ENCODE data around the gene CDK2. TPM values are rescaled to one million over a fixed set of nuclear protein-coding genes. Genes with fewer than 3 reads are reported as not detected.

Gene CDK2
- total RNA-seq, 4 donors from 2014 or later: 18.3 to 25.2 (median 24.0) TPM

DNA sequence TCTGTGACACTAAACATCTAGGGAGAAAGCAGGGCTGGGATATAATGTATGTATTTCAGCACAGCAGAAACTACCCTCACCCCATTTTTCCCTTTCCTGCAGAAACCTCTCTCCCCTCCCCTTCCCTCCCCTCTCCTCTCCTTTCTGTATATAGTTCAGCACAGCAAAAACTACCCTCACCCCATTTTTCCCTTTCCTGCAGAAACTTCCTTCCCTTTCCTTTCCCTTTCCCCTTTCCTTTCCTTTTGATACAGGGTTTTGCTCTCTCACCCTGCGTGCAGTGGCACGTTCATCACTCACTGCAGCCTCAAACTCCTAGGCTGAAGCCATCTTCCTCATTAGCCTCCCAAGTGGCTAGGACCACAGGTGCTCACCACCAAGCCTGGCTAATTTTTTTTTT, 2.9 kb upstream of the CDK2 start:
- no peak overlapping the region for H3K4me3 ChIP-seq (ENCODE audit: low read depth, poor library complexity, severe bottlenecking)
- WGBS, 2 donors: 86 to 90% methylated on average over 2 of the region's 2 CpGs
- TF ChIP-seq, protein P1, sequence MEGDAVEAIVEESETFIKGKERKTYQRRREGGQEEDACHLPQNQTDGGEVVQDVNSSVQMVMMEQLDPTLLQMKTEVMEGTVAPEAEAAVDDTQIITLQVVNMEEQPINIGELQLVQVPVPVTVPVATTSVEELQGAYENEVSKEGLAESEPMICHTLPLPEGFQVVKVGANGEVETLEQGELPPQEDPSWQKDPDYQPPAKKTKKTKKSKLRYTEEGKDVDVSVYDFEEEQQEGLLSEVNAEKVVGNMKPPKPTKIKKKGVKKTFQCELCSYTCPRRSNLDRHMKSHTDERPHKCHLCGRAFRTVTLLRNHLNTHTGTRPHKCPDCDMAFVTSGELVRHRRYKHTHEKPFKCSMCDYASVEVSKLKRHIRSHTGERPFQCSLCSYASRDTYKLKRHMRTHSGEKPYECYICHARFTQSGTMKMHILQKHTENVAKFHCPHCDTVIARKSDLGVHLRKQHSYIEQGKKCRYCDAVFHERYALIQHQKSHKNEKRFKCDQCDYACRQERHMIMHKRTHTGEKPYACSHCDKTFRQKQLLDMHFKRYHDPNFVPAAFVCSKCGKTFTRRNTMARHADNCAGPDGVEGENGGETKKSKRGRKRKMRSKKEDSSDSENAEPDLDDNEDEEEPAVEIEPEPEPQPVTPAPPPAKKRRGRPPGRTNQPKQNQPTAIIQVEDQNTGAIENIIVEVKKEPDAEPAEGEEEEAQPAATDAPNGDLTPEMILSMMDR (IDR thresholded peaks at IDR 0.05): no peak
- no peak for TF ChIP-seq POLR2A (IDR thresholded peaks at IDR 0.05)
- intact Hi-C loops (cut with DNase I; ENCODE audit: low total_unique reads): no loop called here
- DNase-seq (ENCODE audit: low spot score in 2 of 2): no peak

DNA sequence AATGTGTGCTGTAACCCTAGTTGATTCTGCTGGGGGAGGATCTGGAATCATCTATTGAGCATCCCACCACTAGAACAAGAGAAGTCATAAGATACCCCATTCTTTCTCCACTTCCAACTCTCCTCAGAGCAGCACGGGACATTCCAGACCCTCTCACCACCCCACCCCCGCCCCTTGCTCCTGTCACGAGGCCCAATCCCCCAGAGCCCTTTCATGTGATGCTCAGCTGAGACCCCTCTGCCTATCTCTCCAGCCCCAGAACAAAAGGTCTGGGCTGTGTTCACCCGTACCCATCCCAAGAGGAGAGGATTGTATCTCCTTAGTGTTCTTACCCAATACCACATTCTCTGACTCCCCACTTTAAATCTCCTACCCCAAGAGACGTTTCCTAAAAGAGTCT, 1.4 kb upstream of the CDK2 start:
- TF ChIP-seq, protein P1 (IDR thresholded peaks at IDR 0.05): no peak
- TF ChIP-seq POLR2A (IDR thresholded peaks at IDR 0.05): no peak
- H3K4me3 ChIP-seq (ENCODE audit: low read depth, poor library complexity, severe bottlenecking): no peak overlapping the region
- no peak for DNase-seq (ENCODE audit: low spot score in 2 of 2)
- intact Hi-C loops (cut with DNase I; ENCODE audit: low total_unique reads): no loop called here
- 73% methylated on average over 5 of the region's 5 CpGs for WGBS, 2 donors

DNA sequence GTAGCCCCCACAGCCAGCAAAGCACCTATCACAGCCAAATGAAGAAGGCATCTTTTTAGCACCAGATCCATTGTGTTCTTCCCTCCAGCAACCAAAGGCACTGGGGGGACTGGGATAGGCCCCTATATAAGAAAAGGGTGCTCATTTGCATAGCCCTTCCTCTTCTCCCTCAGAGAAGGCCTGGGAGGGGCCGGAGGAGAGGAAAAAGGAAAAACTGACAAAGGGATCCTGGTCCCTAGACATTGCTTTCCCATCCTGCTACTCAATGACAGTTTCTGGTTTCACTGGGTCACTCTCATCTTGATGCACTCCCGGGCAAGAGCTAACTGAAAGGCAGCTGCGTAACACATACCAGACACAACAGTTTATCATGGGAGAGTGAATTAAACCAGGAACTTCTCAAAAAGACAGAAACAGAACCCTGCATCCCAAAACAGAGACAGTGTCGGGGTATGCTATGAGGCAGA, 656 bp upstream of the CDK2 start, which contains the start of gene PMEL:
PMEL (minus strand) TSS at position 102 of the 467 bp plus-strand sequence; CDS start at position 71, 31 bp downstream.
- DNase-seq (ENCODE audit: low spot score in 2 of 2): no peak
- intact Hi-C loops (cut with DNase I; ENCODE audit: low total_unique reads): no loop called here
- H3K4me3 ChIP-seq (ENCODE audit: low read depth, poor library complexity, severe bottlenecking): peak within 1 kb of the TSS; percentile 80
- WGBS, 2 donors: 3 to 9% methylated on average over 4 of the region's 4 CpGs
- TF ChIP-seq POLR2A (IDR thresholded peaks at IDR 0.05): no peak
- TF ChIP-seq, protein P1 (IDR thresholded peaks at IDR 0.05): no peak

DNA sequence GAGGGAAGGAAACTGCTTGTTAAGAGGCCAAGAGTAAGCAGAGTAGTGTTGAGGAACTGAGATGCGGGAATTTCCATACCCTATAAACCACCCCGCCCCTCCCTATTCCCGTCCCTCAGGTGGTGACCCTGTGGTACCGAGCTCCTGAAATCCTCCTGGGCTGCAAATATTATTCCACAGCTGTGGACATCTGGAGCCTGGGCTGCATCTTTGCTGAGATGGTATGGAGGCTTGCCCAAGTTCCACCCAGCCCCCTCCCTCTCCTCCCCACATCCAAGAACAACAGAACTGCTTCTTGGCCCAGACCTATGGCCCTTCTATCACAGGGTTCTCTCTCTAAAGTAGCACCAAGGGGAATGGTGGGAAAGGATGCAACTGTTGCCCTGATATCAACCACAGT, 2.7 kb downstream of the CDK2 start:
- H3K4me3 ChIP-seq (ENCODE audit: low read depth, poor library complexity, severe bottlenecking): no peak overlapping the region
- WGBS, 2 donors: 81 to 82% methylated on average over 4 of the region's 4 CpGs
- intact Hi-C loops (cut with DNase I; ENCODE audit: low total_unique reads): no loop called here
- no peak for DNase-seq (ENCODE audit: low spot score in 2 of 2)
- TF ChIP-seq, protein P1 (IDR thresholded peaks at IDR 0.05): no peak
- no peak for TF ChIP-seq POLR2A (IDR thresholded peaks at IDR 0.05)

DNA sequence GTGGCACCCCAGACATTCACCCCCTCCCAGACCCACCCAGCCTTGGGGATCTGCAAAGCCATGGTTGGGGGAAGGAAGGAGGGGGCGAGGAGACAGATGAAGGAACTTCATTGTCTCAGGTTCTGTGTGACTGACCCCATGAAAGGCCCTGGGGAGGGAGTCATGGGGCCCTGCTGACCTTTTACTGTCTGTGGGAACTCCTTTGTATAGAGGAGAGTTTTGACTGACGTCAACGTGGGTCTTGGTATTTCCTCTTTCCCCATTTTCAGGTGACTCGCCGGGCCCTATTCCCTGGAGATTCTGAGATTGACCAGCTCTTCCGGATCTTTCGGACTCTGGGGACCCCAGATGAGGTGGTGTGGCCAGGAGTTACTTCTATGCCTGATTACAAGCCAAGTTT, 4.1 kb downstream of the CDK2 start:
- WGBS, 2 donors: 88 to 92% methylated on average over 7 of the region's 7 CpGs
- TF ChIP-seq, protein P1 (IDR thresholded peaks at IDR 0.05): no peak
- no peak for TF ChIP-seq POLR2A (IDR thresholded peaks at IDR 0.05)
- no peak for DNase-seq (ENCODE audit: low spot score in 2 of 2)
- intact Hi-C loops (cut with DNase I; ENCODE audit: low total_unique reads): no loop called here
- H3K4me3 ChIP-seq (ENCODE audit: low read depth, poor library complexity, severe bottlenecking): no peak overlapping the region

DNA sequence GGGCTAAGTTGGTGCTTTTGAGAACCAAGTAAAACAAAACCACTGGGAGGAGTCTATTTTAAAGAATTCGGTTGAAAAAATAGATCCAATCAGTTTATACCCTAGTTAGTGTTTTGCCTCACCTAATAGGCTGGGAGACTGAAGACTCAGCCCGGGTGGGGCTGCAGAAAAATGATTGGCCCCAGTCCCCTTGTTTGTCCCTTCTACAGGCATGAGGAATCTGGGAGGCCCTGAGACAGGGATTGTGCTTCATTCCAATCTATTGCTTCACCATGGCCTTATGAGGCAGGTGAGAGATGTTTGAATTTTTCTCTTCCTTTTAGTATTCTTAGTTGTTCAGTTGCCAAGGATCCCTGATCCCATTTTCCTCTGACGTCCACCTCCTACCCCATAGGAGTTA, 5.4 kb downstream of the CDK2 start:
- no peak for TF ChIP-seq POLR2A (IDR thresholded peaks at IDR 0.05)
- TF ChIP-seq, protein P1 (IDR thresholded peaks at IDR 0.05): no peak
- 40 to 45% methylated on average over 3 of the region's 3 CpGs for WGBS, 2 donors
- H3K4me3 ChIP-seq (ENCODE audit: low read depth, poor library complexity, severe bottlenecking): no peak overlapping the region
- DNase-seq (ENCODE audit: low spot score in 2 of 2): no peak
- intact Hi-C loops (cut with DNase I; ENCODE audit: low total_unique reads): no loop called here

All from lower leg skin (tissue), 4 donors.